GM18508 (cell line): Measurements from ENCODE around the gene S100A10.

ENCODE experiments used
- ATAC-seq: cut with Tn5 transposase; IDR thresholded peaks from one replicate; pipeline ENCODE4 v1.9.1; 2021; ENCODE audit warnings: moderate number of reproducible peaks; ENCODE audit not compliant: insufficient read depth, unreplicated experiment

Gene S100A10

DNA sequence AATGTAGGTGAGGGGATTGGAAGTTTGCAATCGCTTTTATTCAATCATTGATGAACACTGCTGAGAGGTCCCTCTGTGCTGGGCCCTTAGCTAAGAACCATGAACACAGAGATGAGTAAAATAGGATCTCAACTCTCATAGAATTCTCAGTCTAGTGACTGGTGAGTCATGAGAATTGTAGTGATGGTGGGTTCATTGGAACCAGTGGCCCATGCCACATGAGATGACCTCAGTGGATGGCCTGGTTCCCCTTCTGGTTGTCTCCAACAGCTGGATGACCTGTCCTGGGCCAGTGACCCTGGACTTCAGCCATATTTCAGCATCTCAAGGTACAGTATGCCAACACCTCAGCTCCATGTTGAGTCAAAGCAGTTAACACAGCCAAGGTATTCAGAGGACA, 21.3 kb upstream of the S100A10 start:
- ATAC-seq = no peak

DNA sequence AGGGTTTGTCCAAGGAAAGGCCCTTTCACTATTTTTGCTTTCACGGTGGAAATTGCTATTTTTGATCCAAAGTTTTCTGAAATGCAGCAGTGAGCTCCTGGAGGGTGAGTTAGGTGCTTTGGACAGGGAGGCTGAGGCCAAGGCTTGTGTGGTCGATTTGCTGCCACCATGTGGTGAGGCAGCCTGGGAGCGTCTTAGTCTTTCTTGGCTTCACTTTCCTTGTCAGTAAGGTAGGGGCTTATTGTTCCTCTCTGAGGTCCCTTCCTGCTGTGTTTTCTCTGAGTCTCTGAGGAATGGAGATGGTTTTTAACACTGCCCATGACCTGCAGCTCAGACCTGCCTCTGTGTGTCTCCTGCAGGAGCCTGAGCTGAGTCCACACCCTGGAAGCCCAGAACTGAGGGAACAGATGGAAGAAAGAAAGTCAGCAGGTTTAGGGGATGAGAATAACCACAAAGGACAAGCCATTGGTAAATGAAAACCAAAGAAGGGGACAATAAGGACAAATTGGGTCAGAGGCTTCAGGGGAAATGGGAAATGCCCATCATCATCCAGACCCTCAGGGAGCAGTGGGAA, 20.1 kb upstream of the S100A10 start:
- ATAC-seq = no peak

DNA sequence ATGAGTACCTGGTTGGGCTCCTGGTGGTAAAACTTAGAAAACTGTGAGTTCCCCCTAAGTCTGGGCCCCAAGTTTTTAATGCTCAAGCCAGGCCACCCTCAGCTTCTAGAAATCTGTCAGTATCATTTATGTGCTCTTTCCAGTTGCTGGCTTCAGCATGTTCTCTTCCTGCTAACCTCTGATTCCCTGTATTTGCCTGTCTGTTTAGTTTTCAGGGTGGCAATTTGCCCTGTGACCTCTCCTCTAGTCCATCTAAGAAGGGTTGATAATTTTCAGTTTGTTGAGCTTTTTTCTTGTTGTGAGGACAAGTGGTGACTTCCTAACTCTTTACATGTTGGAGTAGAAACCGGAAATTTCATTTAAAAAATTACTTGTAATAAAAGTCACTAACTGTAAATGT, 16.0 kb upstream of the S100A10 start:
- no peak for ATAC-seq

DNA sequence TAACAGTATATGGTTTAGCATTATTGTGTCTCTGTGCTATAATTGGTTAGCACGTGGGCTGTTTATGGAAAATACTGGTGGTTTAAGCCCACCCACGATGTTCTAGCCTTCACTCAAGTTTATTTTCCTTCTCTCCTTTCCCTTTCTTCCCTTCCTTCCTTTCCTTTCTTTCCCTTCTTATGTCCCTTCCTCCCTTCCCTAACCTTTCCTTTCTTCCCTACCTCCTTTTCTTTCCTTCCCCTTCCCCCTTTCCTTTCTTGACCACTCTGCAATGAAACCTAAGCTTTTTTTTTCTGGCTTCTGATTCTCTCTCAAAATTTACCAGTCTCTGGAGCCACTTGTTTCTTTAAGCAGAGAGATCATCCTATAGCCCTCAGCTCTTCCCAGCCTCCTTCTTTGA, 13.4 kb upstream of the S100A10 start:
- no peak for ATAC-seq

DNA sequence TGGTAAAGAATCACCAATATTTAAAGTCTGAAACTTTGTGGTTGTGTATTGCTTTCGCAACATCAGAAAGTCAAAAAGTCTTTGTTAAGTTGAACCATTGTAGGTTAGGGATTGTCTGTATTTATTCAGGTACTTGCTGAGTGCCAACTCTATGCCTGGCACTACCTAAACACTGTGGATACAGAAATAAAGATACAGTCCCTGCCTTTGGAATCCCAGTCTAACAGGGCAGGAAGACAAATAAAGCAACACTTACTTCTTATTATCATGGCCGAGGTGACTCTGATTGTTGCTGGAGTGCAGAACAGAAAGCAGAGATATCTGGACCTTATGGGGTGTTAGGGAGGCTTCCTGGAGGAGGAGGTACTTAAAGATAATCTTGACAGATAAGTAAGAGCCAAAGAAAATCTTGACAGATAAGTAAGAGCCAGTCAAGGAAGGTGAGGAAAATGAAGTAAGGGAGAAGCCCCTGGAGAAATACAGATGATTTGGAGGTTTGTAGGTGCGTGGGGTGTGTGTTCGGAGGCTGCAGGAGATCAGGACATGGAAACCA, 11.8 kb upstream of the S100A10 start:
- ATAC-seq = no peak

DNA sequence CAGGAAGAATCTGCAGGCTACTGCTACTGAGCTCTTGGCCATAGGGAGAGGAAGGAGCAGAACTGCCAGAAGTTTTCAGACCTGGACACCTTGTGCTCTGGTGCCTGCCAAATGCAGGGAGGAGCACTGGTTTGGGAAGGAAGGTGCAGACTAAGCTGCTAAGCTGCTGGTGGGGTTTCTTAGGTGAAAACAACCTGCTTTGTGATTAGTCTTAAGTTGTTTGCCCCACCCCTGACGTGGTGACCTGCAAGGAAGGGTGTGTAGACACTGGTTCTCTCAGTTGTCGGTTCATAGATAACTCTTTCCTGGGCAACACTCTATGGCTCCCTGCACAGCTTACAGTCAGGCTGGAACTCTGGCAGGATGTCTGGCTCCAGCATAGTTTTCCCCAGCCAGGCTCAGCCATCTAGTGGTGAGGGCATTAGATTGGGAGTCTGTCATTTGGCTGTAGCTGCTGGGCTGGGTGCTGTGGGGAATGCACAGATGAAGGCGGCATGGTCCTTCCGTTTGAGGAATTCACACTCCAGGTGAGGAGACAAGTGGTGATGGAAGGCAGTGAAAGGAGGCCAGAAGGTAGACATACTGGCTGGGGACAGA, 10.3 kb upstream of the S100A10 start:
- no peak for ATAC-seq

DNA sequence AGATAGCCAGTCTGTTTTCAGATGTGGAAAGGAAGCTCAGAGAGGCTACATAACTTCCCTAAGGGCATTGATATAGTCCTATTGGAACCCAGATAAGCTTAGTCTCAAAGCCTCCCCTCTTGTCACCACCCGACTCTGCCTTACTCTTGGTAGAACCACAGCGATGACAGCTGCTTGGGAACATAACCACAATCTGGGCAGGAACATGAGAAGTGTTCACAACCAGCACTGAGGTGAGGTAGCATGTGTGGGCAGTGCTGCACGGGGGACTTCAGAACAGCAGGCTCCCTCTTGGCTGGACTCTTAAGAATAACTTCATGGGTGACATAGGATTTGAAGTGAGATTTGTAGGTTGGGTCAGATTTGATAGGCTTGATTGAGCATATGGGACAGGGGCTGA, 9.3 kb upstream of the S100A10 start:
- no peak for ATAC-seq

DNA sequence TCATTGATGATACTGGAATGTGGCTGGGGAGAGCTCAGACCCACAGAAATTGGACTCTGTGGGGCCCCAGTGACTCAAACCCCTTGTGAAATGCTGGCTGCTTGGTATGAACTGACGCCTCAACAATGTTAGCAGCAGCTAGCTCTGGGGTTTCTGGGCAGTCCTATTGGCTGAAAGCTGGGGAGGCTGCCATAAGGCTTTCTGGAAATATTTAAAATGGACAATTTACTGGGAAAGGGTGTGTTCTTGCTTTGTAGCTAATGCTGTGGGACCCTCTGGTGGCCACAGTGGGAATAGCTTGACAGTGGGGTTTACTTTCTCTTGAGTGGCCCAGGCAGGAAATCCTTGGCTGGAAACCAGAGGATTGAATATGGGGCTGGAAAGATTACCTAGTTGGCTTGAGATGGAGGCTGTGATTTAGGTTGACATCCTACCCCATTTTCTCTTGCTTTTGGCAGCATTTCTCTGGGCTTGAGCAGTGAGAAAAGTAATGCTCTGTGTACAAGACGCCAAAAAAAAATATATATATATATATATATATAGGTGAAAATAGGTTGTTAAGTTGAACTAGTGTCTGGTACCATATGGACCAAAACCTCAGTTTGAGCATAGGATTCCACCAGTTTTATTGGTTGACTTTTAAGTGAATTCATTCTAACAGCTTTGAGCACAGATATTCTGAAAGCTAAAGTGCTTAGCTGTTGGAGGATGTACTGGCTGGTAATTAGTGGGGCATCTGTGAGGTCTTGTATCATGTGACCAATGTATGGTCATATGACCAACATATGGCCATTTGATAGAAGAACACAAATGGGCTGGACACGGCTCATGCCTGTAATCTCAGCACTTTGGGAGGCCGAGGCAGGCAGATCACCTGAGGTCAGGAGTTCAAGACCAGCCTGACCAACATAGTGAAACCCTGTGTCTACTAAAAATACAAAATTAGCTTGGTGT, 8.2 kb upstream of the S100A10 start:
- no peak for ATAC-seq

DNA sequence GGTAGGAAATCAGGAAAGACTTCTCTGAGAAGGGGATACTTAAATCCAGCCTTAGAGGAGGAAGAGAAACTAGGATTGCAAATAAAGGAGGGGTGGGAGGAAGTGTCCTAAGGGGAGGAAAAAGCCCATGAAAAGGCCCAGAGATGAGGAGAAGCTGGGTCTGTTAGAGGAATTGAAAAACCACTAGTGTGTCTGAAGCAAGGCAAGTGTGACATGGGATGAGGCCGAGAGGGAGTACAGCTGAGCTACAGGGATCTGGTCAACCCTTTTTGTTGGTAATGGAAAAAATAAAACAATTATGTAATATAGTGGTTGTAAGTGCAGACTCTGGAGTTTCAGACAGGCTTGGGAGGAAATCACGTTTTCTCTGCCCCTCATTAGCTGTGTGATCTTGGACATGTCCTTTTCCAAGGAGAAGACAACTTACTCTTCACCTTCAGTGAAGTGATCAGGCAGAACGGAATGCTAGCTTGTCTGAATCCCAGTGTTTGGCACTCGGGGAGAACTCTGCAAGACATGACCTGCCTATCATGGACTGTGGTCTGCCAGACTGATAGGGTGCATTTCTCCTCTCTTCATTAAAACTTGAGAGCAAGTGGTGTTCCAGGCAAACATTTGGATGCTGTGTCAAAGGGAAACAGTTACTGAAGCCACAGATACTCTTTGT, 7.4 kb upstream of the S100A10 start:
- no peak for ATAC-seq

DNA sequence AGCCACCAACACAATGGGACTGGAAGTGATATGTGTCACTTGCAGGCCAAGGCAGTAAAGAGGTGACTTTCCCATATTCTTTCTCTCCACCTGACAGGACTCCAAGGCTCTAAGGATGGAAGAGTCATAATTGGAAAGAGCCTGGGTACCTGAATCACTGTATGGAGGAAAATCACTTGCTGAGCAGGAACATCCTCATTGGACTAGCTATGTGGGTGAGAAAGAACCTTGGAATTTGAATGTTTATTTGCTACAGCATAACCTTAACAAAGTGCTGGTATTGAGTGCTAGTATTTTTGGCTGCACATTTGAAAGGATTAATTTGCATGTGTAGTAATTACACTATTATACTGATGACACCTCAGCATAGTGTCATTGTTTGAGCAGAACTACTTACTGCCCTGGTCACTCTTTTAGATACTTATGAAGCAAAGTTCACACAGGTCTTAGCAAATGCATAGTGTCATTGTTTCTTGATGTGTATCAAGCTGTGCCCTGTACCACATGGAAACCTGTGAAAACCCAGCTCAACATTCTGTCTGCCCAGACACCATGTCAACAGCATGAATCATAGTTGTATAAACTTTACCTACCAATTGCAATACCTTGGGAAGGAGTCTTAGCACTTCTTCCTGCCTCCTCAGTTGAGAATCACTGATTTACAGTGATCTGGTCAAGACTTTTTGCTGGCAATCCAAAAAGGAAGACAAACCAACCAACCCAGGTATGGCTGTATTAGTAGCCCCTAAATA, 5.1 kb upstream of the S100A10 start:
- no peak for ATAC-seq

DNA sequence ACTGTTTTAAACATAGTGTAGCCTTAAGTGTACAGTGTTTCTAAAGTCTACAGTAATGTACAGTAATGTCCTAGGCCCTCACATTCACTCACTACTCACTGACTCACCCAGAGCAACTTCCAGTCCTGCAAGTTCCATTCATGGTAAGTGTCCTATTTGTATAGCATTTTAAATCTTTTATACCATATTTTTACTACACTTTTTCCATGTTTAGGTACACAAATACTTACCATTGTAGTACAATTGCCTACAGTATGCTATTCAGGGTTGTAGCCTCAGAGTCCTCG, 3.6 kb upstream of the S100A10 start:
- no peak for ATAC-seq

DNA sequence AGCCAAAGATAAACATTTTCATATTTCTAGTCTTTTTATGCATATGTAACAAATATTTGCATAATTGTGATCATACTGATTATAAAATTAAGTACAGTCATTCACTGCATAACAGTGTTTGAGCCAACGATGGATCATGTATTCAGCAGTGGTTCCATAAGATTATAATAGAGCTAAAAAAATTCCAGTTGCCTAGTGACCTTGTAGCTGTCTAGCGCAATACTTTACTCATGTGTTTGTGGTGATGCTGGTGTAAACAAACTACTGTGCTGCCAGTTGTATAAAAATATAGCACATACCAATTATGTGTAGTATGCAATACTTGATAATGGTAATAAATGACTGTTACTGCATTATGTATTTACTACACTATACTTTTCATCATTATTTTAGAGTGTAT, 2.1 kb upstream of the S100A10 start:
- ATAC-seq = no peak

DNA sequence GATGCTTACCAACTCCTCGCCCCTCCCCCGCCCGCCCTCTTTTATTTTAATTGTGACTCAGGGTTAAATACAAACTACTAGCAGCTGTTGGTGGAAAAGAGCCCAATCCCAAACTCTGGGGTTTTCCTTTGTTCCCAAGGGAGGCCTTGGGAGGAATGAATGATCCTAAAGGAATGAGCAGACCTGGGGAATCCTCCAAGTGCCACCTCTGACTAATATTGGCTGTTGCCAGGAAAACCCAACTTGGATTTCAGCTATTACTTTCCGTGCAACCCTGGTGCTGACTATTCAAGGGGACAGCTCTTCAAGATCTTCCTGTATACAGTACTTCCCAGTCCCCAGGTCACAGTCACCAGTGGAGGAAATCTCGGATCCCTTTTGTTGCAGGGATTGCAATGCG, 1.3 kb upstream of the S100A10 start:
- no peak for ATAC-seq

DNA sequence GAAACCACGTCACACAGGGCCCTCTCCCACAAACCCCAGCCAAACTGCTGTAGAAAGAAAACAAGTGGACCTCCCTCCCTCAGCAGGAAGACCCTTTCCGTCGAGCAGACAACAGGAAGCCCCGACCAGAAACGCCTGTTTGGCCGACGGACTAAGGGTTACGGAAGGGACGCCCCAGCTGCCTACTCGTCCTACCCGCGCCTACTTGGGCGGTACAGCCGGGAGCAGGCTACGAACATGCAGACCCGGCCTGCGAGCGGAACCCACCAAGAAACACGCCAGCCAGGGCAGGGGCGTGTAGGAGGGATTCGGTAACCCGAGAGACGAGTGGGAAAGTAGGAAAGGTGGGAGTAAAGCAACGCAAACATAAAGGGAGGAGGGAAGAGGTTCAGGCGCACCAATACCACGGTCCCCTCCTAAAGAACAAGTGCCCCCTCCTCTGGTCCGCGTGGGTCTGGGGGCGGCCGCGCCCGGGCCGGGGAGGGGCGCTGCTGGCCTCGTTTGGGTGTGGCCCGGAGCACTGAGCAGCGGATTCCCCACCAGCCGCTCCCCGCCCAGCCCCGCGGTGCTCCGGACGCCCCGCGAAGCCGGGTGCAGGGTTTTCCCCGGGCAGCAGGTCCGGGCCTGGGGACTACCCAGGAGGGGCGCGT, 450 bp downstream of the S100A10 start:
- ATAC-seq = no peak

DNA sequence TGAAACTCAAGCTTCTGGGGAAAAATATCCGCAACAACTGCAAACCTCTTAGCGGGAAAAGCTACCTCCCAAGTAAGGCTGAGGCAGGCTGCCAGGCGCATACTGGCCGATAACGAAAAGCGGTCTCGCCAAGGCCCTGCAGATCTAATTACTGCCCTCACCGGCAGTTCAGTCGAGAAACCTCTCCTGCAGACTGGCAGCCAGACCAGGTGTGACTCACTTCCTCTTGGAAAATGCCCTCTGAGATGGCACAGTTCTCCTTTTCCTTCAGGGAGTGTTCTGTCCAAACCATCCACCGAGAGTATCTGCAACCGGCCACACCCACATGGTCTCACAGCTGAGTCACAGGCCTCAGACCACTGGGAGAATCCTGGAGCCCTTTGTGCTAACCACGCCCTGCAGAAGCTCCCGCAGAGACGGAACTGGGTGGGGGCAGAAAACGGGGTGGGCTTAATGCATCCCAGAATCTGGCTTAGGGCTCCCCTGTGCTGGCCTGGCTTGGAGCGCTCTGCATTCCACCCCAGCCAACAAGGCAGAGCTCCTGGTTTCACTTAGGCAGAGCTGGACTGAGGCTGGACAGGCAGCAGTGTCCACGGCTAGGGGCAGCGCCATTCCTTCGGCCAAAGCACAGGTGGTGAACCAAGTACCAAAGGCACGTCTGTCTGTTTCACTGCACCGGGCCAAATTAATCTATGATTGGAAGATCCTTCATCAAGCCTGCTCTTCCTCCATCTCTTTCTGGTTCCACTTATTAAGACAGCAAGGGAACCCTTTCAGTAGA, 1.2 kb downstream of the S100A10 start:
- no peak for ATAC-seq

DNA sequence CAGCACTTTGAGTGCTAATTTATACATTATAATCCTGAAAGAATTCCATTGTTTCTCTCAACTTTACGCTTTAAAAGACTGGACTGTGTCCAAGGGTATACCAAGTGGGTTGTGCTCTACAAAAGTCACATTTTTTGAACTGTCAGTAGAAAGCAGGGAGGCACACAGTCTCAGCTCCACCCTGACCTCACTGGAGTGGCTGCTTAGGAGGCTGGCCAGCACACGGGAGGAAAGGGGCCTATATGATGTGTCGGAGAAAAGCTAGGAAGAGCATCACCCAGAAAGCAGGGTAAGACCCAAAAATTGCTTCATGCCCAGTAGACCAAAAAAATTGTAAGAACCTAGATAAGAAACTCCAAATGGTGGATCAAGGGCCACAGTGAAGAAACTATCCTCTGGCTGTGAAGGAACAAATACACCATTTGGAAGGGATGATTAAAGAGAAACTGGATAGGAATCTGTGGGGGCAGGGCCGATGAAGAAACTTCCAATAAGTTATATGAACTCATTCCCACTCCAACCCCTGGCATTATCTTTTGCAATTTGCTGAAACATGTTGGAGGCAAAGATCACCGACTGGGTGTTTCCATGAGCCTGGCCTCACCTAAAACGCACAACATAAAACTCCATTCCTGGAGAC, 1.9 kb downstream of the S100A10 start:
- no peak for ATAC-seq

DNA sequence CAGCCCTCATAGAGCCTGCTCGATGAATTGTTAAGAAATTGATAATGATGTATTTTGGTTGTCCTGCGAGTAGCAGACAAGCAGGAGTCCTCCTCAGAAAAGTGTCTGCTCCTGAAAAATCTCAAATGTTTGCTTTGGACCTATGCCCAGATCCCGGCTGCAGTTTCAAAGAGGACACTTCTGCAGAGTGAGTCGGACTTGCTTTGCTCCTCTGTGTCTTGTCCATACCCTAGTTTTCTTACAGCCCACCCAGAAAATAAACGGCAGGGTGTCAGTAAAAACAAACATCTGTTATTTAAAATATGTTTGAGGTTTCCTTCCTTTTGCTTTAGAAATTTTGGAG, 2.8 kb downstream of the S100A10 start:
- no peak for ATAC-seq

DNA sequence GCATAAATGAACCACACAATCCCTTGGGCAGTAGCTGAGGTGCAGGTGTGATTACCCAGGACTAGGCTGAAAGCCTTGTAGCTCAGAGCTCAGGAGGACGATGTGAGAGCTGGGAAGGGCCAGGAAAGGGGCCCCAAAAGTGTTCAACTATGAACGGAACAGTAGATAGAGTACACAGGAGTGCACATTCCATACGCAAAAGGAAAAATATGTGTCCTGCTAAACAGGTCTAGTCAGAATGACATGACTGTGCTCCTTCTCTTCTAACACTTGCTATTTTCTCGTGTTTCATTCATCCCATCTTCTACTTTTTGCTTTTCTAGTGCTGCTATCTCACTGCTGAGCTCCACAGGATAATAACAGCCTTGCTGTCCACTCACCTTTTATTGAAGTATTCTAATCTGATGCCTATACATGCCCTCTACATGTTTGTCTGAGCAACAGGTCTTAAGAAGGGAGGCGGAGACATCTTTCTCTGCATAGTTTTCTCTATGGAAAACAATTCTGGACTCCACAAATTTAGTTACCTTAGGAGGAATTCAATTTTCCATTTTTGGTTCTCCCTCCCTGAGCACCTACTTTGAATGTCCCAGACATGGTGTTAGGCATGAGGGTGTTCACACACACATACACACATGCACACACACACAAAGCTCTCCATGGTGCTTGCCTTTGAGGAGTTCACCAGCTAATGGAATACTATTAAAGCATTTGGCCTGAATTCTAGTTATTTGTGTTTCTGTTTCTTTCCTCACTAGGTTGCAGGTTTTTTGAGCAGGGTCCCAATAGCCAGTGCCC, 3.4 kb downstream of the S100A10 start:
- no peak for ATAC-seq
